Activated CD4-positive, alpha-beta memory T cell treated with anti-CD3 and anti-CD28 coated beads, Interleukin-2, amount 10 ng/mL, durations not matched to agents 7 days and 5 days (primary cell): ENCODE measurements around the gene ZBTB2. TPM values are rescaled to one million over a fixed set of nuclear protein-coding genes. Genes with fewer than 3 reads are reported as not detected.
"Not testable (repeated sequence)": the region's sequence is repeated elsewhere in the genome, so short reads cannot be mapped to it uniquely, and the experiment has no call there.

ENCODE experiments used
- CTCF ChIA-PET: fragments of 350-600 bp; sonication (Branson Sonifier 250); formaldehyde crosslinking; loops from one replicate; lab custom pipeline; 2021; ENCODE audit warnings: antibody characterized with exemption, inconsistent platforms; lab: Charles Lee
- POLR2A ChIA-PET: fragments of 350-600 bp; sonication (Branson Sonifier 250); formaldehyde crosslinking; loops from one replicate; lab custom pipeline; 2021; ENCODE audit warnings: antibody characterized with exemption; lab: Charles Lee
- DNase-seq: peaks from one replicate; pipeline ENCODE4 v3.0.0-alpha.2; 2020
- H3K27ac Mint-ChIP-seq: one replicate; pipeline ENCODE4 v1.8.0; 2021; ENCODE audit warnings: mild to moderate bottlenecking, mixed read lengths
- H3K27me3 Mint-ChIP-seq: one replicate; pipeline ENCODE4 v1.8.0; 2021; ENCODE audit warnings: mixed read lengths
- H3K36me3 Mint-ChIP-seq: one replicate; pipeline ENCODE4 v1.8.0; 2021; ENCODE audit warnings: low read depth, mixed read lengths
- H3K4me1 Mint-ChIP-seq: one replicate; pipeline ENCODE4 v1.8.0; 2021; ENCODE audit warnings: mixed read lengths
- H3K4me3 Mint-ChIP-seq: one replicate; pipeline ENCODE4 v1.8.0; 2021; ENCODE audit warnings: mild to moderate bottlenecking, mixed read lengths
- H3K9me3 Mint-ChIP-seq: one replicate; pipeline ENCODE4 v1.8.0; 2021; ENCODE audit warnings: mixed read lengths
- total RNA-seq, 2 experiments: library from RNA; stranded (reverse); gene quantifications; one replicate each; pipeline ENCODE4 v1.2.3, GENCODE V29; 2021

ZBTB2 gene
- total RNA-seq, 2 experiments from 2014 or later, result 23.5 to 23.8 TPM

- no peak for DNase-seq
- Mint-ChIP-seq H3K27ac (no peak overlapping the region), H3K27me3 (peaks cover 52% of the 10 kb centered on the region), H3K36me3 (no peaks in the 10 kb centered on the region), H3K4me1 (peaks cover 23% of the 10 kb centered on the region), H3K9me3 (no peaks in the 10 kb centered on the region), H3K4me3 (no peak overlapping the region)
- CTCF ChIA-PET, result interaction anchor here (0.8 to 8.9 kb wide), 5 partner anchors 307 to 505 kb away, joined by 3 to 247 read pairs (median 28); no protein-coding TSS in a partner anchor
- POLR2A ChIA-PET, result no interaction called here
Measured at GRCh38 chr6:151322570-151322969, 68.8 kb downstream of the ZBTB2 start.

- H3K27ac Mint-ChIP-seq, result no peak overlapping the region
- no peak overlapping the region for H3K4me3 Mint-ChIP-seq
- no peak for DNase-seq
- peaks cover 42% of the 10 kb centered on the region for H3K27me3 Mint-ChIP-seq
- ChIA-PET CTCF (interaction anchor here (0.7 to 8.9 kb wide), 5 partner anchors 8 to 504 kb away, joined by 4 to 247 read pairs (median 5); no protein-coding TSS in a partner anchor), POLR2A (interaction anchor here (1.1 kb wide), 1 partner anchor 307 kb away, joined by 3 read pairs; no protein-coding TSS in a partner anchor)
- peaks cover 23% of the 10 kb centered on the region for H3K4me1 Mint-ChIP-seq
- no peaks in the 10 kb centered on the region for H3K36me3 Mint-ChIP-seq
- no peaks in the 10 kb centered on the region for H3K9me3 Mint-ChIP-seq
Measured at GRCh38 chr6:151321438-151321837, 69.9 kb downstream of the ZBTB2 start.

DNA sequence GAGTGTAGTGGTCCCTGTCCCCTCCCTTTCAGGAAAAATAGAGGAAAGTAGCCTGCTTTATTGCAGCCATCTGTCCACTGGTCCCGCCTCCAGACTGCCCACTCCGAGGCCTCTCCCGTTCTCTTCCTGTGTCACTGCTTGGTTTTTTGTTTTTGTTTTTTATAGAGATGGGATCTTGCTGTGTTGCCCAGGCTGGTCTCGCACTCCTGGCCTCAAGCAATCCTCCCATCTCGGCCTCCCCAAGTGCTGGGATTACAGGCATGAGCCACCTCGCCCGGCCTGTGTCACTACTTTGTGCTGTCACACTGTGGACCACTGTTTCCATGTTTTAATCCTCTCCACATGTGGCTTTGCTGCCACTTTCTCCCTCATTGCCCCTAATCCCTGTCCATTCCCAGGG, 71.2 kb downstream of the ZBTB2 start:
- DNase-seq, result no peak
- Mint-ChIP-seq H3K36me3 (no peaks in the 10 kb centered on the region), H3K4me1 (peaks cover 14% of the 10 kb centered on the region), H3K9me3 (peaks cover 6% of the 10 kb centered on the region), H3K4me3 (no peak overlapping the region), H3K27me3 (peaks cover 32% of the 10 kb centered on the region), H3K27ac (no peak overlapping the region)
- ChIA-PET POLR2A (no interaction called here), CTCF (no interaction called here)

DNA sequence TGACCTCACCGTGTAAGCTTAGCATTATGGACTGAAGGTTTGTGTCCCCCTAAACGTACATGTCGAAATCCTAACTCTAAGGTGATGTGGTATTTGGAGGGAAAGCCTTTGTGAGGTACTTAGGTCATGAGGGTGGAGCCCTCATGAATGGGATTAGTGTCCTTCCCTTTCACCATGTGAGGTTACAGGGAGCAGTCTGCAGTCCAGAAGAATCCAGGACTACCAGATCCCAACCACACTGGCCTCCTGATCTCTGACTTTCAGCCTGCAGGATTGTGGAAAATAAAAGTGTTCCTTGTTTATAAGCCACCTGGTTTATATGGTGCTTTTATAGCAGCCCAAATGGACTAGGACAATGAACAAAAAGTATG, 73.4 kb downstream of the ZBTB2 start:
- H3K9me3 Mint-ChIP-seq, result peaks cover 6% of the 10 kb centered on the region
- ChIA-PET POLR2A (no interaction called here), CTCF (interaction anchor here (1.0 kb wide), 1 partner anchor 426 kb away, joined by 3 read pairs; no protein-coding TSS in a partner anchor)
- no peaks in the 10 kb centered on the region for H3K36me3 Mint-ChIP-seq
- H3K27ac Mint-ChIP-seq, result no peak overlapping the region
- no peak overlapping the region for H3K4me3 Mint-ChIP-seq
- no peak for DNase-seq
- peaks cover 19% of the 10 kb centered on the region for H3K27me3 Mint-ChIP-seq
- no peaks in the 10 kb centered on the region for H3K4me1 Mint-ChIP-seq

DNA sequence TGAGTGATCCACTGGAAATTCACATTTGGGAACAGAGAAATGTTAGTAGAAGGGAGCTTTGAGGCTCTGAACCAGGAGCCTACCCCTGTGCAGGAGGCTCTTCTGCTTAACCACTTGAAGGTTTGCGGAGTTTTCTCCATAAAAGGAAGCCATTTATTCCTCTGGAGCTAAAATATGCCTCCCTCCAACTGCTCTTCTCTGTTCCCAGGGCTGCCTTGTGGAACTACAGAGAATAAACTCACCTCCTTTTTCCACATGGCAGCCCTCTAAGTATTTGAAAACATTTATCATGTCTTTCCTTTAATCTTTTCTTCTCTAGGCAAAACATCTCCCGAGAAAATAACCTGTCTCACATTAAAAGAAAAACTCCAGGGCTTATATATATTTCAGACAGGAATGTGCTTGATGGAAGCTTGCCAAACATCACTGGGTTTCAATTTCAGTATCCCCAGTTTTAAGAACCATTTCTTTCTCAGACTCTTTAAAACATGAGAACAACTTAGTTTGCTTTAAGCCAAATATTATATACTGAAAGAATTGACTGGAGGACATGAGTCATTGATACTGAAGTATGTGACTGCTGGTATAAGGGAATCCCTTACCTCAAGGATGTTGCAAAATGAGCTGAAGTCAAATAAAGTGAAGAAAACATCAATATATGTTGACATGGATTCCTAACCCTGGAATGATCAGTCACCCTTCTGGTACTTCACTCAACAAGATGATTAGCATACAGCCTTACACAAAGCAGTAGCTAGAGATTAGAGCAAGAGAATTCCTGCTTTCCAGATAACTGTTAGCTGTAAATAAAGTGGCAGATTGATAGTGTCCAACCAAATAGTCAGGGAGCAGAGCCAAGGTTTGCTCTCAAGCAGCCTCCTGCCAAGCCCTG, 74.0 kb downstream of the ZBTB2 start:
- ChIA-PET POLR2A (no interaction called here), CTCF (interaction anchor here (0.7 to 1.0 kb wide), 3 partner anchors 9 to 425 kb away, joined by 3 read pairs; no protein-coding TSS in a partner anchor)
- Mint-ChIP-seq H3K4me3 (no peak overlapping the region), H3K36me3 (no peaks in the 10 kb centered on the region), H3K27me3 (peaks cover 14% of the 10 kb centered on the region), H3K27ac (no peak overlapping the region), H3K4me1 (no peaks in the 10 kb centered on the region), H3K9me3 (peaks cover 6% of the 10 kb centered on the region)
- no peak for DNase-seq

GRCh38 chr6:151315661-151316060, 75.7 kb downstream of the ZBTB2 start:
- H3K27ac Mint-ChIP-seq, H3K4me3 Mint-ChIP-seq, H3K9me3 Mint-ChIP-seq, POLR2A ChIA-PET, H3K4me1 Mint-ChIP-seq, DNase-seq, H3K36me3 Mint-ChIP-seq, H3K27me3 Mint-ChIP-seq: not testable (repeated sequence)
- CTCF ChIA-PET, result interaction anchor here (1.2 kb wide), 1 partner anchor 8 kb away, joined by 4 read pairs; no protein-coding TSS in a partner anchor

Other genes with a start within 250 kb of the ZBTB2 start
- 1 to 10 TPM in 1 of 2 experiments, under 1 TPM in 1; 0.78 to 1.1 TPM for gene AKAP12, start 151.6 kb downstream of the ZBTB2 start, total RNA-seq
- 10 to 100 TPM; 18.7 to 22.6 TPM for gene RMND1, start 60.6 kb upstream of the ZBTB2 start, total RNA-seq
- not detected for gene CCDC170, start 102.5 kb upstream of the ZBTB2 start, total RNA-seq